ENCODE data around the gene SRP19. TPM values are rescaled to one million over a fixed set of nuclear protein-coding genes. Genes with fewer than 3 reads are reported as not detected.
"Not testable (repeated sequence)": the region's sequence is repeated elsewhere in the genome, so short reads cannot be mapped to it uniquely, and the experiment has no call there.

Gene SRP19
- 10 to 100 TPM; 67.1 to 87.3 (median 80.6) TPM for polyA plus RNA-seq (ENCODE audit: insufficient read length in 4 of 4)

DNA sequence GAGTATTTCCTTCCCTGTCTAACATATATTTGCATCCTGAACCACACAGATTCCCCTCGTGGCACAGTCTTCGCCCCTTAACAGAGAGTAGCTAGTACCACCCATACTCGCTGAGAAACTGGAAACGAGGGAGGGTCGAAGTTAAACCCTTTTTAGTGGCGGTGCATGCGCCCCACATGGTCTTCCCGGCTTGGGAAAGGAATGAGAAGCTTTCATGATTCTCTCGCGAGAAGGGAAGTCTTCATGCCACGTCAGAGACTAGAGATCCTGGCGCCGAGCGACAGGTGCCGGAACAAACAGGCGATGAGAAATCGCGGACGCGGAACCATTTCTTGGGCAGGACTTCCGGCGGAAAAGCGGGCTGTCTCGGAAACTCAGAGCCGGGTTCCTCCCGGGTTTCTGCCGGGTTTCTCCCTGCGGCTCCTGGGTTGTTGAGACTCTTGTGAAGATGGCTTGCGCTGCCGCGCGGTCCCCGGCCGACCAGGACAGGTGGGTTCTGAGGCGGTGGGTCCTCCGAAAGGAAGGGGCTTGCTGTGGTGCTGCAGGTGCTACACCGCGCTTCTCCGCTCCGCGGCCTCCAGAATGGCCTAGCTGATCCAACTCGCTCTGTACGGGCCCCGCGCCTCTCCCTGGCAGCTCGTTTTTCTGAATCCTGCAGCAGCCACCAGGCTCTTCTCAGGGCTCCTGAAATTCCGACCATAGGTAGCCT lies at the start of gene SRP19:
Gene SRP19, plus strand, starts transcription at position 359 of the 709 bp plus-strand sequence. Its CDS starts 90 bp downstream, at position 449.
- DNase-seq (ENCODE audit: low read depth in 4 of 4, low spot score in 3 of 4): peak; percentile 91 to 96 (median 94)

DNA sequence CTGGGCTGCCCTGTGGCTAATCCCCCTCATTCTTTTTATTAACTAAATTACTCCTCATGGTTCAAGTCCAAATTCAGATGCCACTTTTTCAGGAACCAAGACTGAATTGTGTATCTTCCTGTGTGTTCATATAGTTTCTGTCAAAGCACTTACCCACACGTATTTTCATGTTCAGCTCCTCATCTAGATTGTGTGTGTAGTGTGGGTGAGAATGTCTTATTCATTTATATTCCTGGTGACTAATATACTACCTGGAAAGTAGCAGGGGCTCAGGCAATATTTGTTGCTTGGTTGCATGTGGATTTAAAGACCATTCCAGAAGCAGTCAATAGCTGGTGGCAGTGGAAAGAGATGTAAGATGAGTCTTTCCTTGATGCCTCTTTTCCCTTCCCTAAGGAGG lies 48.5 kb upstream of the SRP19 start:
- DNase-seq (ENCODE audit: low read depth in 4 of 4, low spot score in 3 of 4): no peak

GRCh38 chr5:112820246-112820645 lies 40.8 kb upstream of the SRP19 start:
- no peak for DNase-seq (ENCODE audit: low read depth in 4 of 4, low spot score in 3 of 4)

GRCh38 chr5:112822456-112822855 lies 38.6 kb upstream of the SRP19 start:
- no peak for DNase-seq (ENCODE audit: low read depth in 4 of 4, low spot score in 3 of 4)

GRCh38 chr5:112823181-112823580 lies 37.9 kb upstream of the SRP19 start:
- DNase-seq (ENCODE audit: low read depth in 4 of 4, low spot score in 3 of 4): no peak

- no peak for DNase-seq (ENCODE audit: low read depth in 4 of 4, low spot score in 3 of 4)
Measured at GRCh38 chr5:112823656-112824055, 37.4 kb upstream of the SRP19 start.

GRCh38 chr5:112824197-112824596 lies 36.9 kb upstream of the SRP19 start:
- DNase-seq (ENCODE audit: low read depth in 4 of 4, low spot score in 3 of 4): no peak

DNA sequence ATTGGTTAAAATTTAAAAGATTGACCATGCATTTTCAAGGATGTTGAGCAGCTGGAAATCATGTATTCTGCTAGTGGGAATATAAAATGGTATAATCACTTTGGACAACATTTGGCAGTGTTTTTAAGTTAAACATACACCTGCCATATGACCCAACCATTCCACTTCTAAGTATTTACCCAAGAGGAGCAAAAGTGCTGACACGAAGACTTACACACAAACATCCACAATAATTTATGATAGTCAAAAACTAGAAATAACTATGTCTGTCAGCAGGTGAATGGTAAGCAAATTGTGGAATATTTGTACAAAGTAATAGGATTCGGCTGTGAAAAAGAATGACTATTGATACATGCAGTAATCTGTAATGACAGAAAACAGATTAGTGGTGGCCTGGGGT lies 30.7 kb upstream of the SRP19 start:
- no peak for DNase-seq (ENCODE audit: low read depth in 4 of 4, low spot score in 3 of 4)

DNA sequence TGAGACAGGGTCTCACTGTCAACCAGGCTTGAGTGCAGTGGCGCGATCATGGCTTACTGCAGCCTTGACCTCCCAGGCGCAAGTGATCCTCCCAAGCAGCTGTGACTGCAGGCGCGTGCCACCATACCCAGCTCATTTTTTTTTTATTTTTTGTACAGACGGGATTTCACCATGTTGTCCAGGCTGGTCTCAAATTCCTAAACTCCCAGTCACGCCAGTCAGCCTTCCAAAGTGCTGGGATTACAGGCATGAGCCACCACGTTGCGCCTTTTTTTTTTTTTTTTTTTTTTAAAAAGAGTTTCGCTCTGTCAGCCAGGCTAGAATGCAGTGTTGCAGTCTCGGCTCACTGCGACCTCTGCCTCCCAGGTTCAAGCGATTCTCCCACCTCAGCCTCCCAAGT lies 27.1 kb upstream of the SRP19 start:
- DNase-seq (ENCODE audit: low read depth in 4 of 4, low spot score in 3 of 4): no peak

GRCh38 chr5:112844489-112844888 lies 16.6 kb upstream of the SRP19 start:
- no peak for DNase-seq (ENCODE audit: low read depth in 4 of 4, low spot score in 3 of 4)

DNA sequence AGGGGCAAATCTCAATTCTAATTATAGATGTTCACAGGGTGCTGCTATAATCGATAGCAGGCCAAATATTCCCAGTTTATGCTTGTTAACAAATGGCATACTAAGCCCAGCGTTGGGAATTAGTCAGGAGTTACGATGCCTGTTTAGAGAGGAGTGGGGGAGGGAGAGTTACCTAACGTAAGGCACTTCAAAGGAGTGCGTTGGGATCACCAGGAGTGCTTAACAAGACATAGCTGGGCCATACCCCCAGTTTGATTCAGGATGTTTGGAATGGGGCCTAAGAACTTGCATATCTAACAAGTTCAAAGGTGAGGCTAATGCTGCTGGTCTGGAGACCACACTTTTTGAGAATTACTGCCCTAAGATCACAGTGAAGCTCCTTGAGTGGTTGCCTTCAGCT lies 14.5 kb upstream of the SRP19 start:
- DNase-seq (ENCODE audit: low read depth in 4 of 4, low spot score in 3 of 4): no peak

GRCh38 chr5:112847306-112847705 lies 13.8 kb upstream of the SRP19 start:
- no peak for DNase-seq (ENCODE audit: low read depth in 4 of 4, low spot score in 3 of 4)

GRCh38 chr5:112848116-112848811 lies 12.8 kb upstream of the SRP19 start:
- DNase-seq (ENCODE audit: low read depth in 4 of 4, low spot score in 3 of 4): peak in 3 of 4 donors; percentile 25 to 40 (median 30)

- DNase-seq (ENCODE audit: low read depth in 4 of 4, low spot score in 3 of 4): no peak
Measured at GRCh38 chr5:112849912-112850311, 11.2 kb upstream of the SRP19 start.

DNA sequence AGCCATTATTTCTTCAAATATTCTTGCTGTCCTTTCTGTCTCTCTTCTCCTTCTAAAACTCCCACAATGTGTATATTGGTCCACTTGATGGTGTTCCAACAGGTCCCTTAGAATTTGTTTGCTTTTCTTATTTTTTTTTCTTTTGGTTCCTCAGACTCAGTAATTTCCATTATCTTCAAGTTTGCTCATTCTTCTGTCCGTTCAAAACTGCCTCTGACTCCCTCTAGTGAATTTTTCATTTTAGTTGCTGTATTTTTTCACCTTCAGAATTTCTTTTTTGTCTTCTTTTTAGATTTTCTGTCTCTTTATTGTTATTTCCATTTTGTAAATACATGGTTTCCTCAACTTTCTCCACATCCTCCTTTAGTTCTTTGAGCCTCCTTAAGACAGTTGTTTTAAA lies 6.4 kb upstream of the SRP19 start:
- no peak for DNase-seq (ENCODE audit: low read depth in 4 of 4, low spot score in 3 of 4)

DNA sequence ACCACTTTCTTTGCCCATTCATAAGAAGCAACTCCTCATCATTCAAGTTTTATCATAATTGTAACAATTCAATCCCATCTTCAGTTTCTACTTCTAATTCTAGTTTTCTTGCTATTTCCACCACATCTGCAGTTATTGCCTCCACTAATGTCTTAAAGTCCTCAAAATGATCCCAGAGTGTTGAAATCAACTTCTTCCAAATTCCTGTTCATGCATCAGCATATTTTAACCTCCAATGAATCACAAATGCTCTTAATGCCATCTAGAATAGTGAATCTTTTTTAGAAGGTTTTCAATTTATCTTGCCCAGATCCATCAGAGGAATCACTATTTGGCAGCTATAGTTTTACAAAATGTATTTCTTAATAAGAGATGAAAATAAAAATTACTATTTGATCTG lies 3.2 kb upstream of the SRP19 start:
- DNase-seq (ENCODE audit: low read depth in 4 of 4, low spot score in 3 of 4): no peak

DNA sequence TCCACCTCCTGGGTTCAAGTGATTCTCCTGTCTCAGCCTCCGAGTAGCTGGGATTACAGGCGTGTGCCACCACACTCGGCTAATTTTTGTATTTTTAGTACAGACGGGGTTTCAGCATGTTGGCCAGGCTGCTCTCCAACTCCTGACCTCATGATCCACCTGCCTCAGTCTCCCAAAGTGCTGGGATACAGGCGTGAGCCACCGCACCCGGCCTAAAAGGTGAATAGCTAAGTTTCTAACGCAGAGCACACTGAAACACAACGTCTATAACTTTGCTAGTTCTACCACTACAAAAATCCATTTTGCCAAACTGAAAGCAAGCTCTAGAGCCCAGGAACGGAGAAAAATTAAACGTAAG lies 537 bp upstream of the SRP19 start:
- DNase-seq (ENCODE audit: low read depth in 4 of 4, low spot score in 3 of 4): not testable (repeated sequence)

GRCh38 chr5:112861638-112861985 lies 525 bp downstream of the SRP19 start:
- no peak for DNase-seq (ENCODE audit: low read depth in 4 of 4, low spot score in 3 of 4)

GRCh38 chr5:112862085-112862484 lies 998 bp downstream of the SRP19 start:
- DNase-seq (ENCODE audit: low read depth in 4 of 4, low spot score in 3 of 4): no peak

DNA sequence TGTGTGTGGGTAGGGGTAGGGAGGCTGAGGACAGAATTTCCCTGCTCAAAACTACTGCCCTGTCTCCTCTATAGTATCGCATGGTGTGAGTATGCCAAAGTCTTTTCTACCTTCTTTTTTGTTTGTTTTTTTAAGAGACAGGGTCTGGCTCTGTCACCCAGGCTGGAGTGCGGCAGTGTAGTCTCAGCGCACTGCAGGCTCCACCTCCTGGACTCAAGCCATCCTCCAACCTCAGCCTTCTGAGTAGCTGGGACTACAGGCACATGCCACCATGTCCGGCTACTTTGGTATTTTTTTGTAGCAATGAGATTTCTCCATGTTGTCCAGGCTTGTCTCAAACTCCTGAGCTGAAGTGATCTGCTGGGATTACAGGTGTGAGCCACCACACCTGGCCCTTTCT lies 2.5 kb downstream of the SRP19 start:
- DNase-seq (ENCODE audit: low read depth in 4 of 4, low spot score in 3 of 4): no peak

GRCh38 chr5:112865128-112865527 lies 4.0 kb downstream of the SRP19 start:
- DNase-seq (ENCODE audit: low read depth in 4 of 4, low spot score in 3 of 4): no peak

GRCh38 chr5:112866739-112867138 lies 5.7 kb downstream of the SRP19 start:
- no peak for DNase-seq (ENCODE audit: low read depth in 4 of 4, low spot score in 3 of 4)
